Prostate gland (tissue), 2 donors: ENCODE data around the gene TAS1R3.

Experiments
- CTCF ChIP-seq, 4 experiments: fragments of 200-600 bp in 2 of 4; fragments of 450-650 bp in 2 of 4; sonication (generic) in 2 of 4; IDR thresholded peaks; 1 replicate in 3 of 4; 2 replicates in 1 of 4; pipeline ENCODE4 v1.5.1; 2016 to 2019; ENCODE audit warnings: antibody characterized with exemption in 4 of 4, mild to moderate bottlenecking in 2 of 4, moderate library complexity in 2 of 4
- POLR2AphosphoS5 ChIP-seq: sonication (generic); formaldehyde crosslinking; IDR thresholded peaks from one replicate; pipeline ENCODE4 v1.6.1; 2017; ENCODE audit warnings: antibody characterized with exemption

DNA sequence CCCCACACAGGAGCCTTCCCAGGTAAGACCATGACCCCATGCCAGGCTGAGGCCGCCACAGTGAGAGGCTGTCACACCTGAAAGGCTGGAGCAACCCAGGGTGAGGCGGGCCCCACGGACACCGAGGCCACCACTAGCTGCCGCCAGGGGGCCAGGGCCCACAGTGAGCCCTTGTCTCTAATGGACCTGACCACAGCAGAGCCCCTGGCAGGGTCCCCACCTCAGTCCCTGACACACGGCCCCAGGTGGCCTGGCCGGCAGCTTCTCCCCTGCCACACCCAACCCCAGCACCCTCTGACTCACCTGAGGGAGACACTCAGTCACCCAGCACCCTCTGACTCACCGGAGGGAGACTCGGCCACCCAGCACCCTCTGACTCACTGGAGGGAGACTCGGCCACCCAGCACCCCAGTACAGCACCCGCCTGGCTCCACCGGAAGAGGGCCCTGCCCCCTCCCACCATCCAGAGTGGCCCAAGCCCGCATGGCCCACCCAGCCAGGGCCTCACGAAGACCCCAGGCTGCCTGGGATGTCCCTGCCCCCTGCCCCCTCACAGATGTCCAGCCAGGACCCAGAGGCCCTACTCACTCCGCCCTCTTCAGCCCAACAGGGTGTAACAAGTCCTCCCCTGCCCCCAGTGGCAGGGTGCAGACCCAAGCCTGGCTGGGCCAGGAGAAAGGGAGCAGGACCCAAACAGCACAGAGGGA is 13.7 kb downstream of the TAS1R3 start:
- TF ChIP-seq CTCF (IDR thresholded peaks at IDR 0.05): peak in 2 of 4 experiments; percentile 27 to 30
- TF ChIP-seq POLR2AphosphoS5: no peak
